Liver (tissue), 9 donors: ENCODE measurements around the gene TLCD4. TPM values are rescaled to one million over a fixed set of nuclear protein-coding genes. Genes with fewer than 3 reads are reported as not detected.

Experiments
- DNase-seq: peaks from one replicate; pipeline ENCODE4 v3.0.0-alpha.2; 2017; ENCODE audit warnings: low spot score
- H3K27ac ChIP-seq, 2 donors: one replicate each; pipeline ENCODE4 v1.7.0; 2013; ENCODE audit warnings: inconsistent platforms in 2 of 2, low read length in 2 of 2, control low read depth in 1 of 2, low read depth in 1 of 2, mild to moderate bottlenecking in 1 of 2
- H3K27me3 ChIP-seq, 4 donors: one replicate each; pipeline versions ENCODE4 v1.6.1 to v1.7.0; 2013; ENCODE audit warnings: low read length in 3 of 4, inconsistent platforms in 1 of 4, mild to moderate bottlenecking in 1 of 4, moderate library complexity in 1 of 4; ENCODE audit not compliant: control insufficient read depth in 4 of 4, insufficient read depth in 4 of 4
- H3K36me3 ChIP-seq, 4 donors: one replicate each; pipeline versions ENCODE4 v1.6.1 to v1.7.0; 2013; ENCODE audit warnings: low read length in 3 of 4, mild to moderate bottlenecking in 3 of 4, low read depth in 1 of 4, moderate library complexity in 1 of 4; ENCODE audit not compliant: control insufficient read depth in 4 of 4, insufficient read depth in 3 of 4
- H3K4me1 ChIP-seq, 4 donors: one replicate each; pipeline versions ENCODE4 v1.6.1 to v1.7.0; 2013; ENCODE audit warnings: low read length in 3 of 4, mild to moderate bottlenecking in 3 of 4, moderate library complexity in 1 of 4; ENCODE audit not compliant: control insufficient read depth in 4 of 4, insufficient read depth in 4 of 4
- H3K4me3 ChIP-seq, 3 donors: one replicate each; pipeline versions ENCODE4 v1.6.1 to v1.7.0; 2013; ENCODE audit warnings: low read length in 3 of 3, control low read depth in 1 of 3, low read depth in 1 of 3, mild to moderate bottlenecking in 1 of 3
- H3K9ac ChIP-seq, 2 donors: one replicate each; pipeline ENCODE4 v1.7.0; 2013; ENCODE audit warnings: low read length in 2 of 2, mild to moderate bottlenecking in 2 of 2, moderate library complexity in 2 of 2, control low read depth in 1 of 2, low read depth in 1 of 2
- H3K9me3 ChIP-seq, 4 donors: one replicate each; pipeline versions ENCODE4 v1.6.1 to v1.7.0; 2013; ENCODE audit warnings: low read length in 3 of 4; ENCODE audit not compliant: control insufficient read depth in 4 of 4
- ATF3 ChIP-seq: IDR thresholded peaks from 2 replicates; pipeline ENCODE4 v1.6.1; 2016; ENCODE audit warnings: antibody characterized with exemption
- FOXA1 ChIP-seq: IDR thresholded peaks from 2 replicates; pipeline ENCODE4 v1.6.1; 2016; ENCODE audit warnings: antibody characterized with exemption
- FOXA2 ChIP-seq: IDR thresholded peaks from 2 replicates; pipeline ENCODE4 v1.6.1; 2016; ENCODE audit warnings: antibody characterized with exemption
- GABPA ChIP-seq, 2 donors: IDR thresholded peaks in 1 of 2; conservative IDR thresholded peaks in 1 of 2; 2 replicates each; pipeline ENCODE4 v1.6.1; 2016; ENCODE audit warnings: antibody characterized with exemption in 2 of 2, mild to moderate bottlenecking in 1 of 2, moderate library complexity in 1 of 2
- HNF4A ChIP-seq, 2 donors: conservative IDR thresholded peaks; 2 replicates each; pipeline ENCODE4 v1.6.1; 2016; ENCODE audit warnings: antibody characterized with exemption in 2 of 2, mild to moderate bottlenecking in 2 of 2
- HNF4G ChIP-seq: IDR thresholded peaks from 2 replicates; pipeline ENCODE4 v1.6.1; 2016; ENCODE audit warnings: antibody characterized with exemption
- JUND ChIP-seq, 2 donors: IDR thresholded peaks; 2 replicates each; pipeline ENCODE4 v1.6.1; 2016; ENCODE audit warnings: antibody characterized with exemption in 2 of 2
- NR2F2 ChIP-seq: IDR thresholded peaks from 2 replicates; pipeline ENCODE4 v1.6.1; 2016; ENCODE audit warnings: antibody characterized with exemption
- RAD21 ChIP-seq, 2 donors: IDR thresholded peaks; 2 replicates each; pipeline ENCODE4 v1.6.1; 2016; ENCODE audit warnings: antibody characterized with exemption in 2 of 2, mild to moderate bottlenecking in 2 of 2
- RXRA ChIP-seq, 2 donors: IDR thresholded peaks; 2 replicates each; pipeline ENCODE4 v1.6.1; 2017 to 2018; ENCODE audit warnings: antibody characterized with exemption in 2 of 2, mild to moderate bottlenecking in 1 of 2
- SP1 ChIP-seq: IDR thresholded peaks from 2 replicates; pipeline ENCODE4 v1.6.1; 2018; ENCODE audit warnings: antibody characterized with exemption, mild to moderate bottlenecking
- TAF1 ChIP-seq: conservative IDR thresholded peaks from 2 replicates; pipeline ENCODE4 v1.6.1; 2016; ENCODE audit warnings: antibody characterized with exemption, mild to moderate bottlenecking
- YY1 ChIP-seq: IDR thresholded peaks from 2 replicates; pipeline ENCODE4 v1.6.1; 2016; ENCODE audit warnings: antibody characterized with exemption, mild to moderate bottlenecking
- ZBTB33 ChIP-seq: IDR thresholded peaks from 2 replicates; pipeline ENCODE4 v1.6.1; 2016; ENCODE audit warnings: antibody characterized with exemption
- WGBS: extraction: QIAGEN DNeasy Blood & Tissue Kit; methylation state at CpG from one replicate; pipeline ENCODE4 v1.1.7; 2013; 5-methylcytosine and 5-hydroxymethylcytosine counted together
- polyA plus RNA-seq, 2 donors: library from polyadenylated mRNA; stranded (reverse) in 1 of 2; unstranded in 1 of 2; fragments of 200-250 nt in 1 of 2; fragments of >200 nt in 1 of 2; fragmentation: Nextera tagmentation in 1 of 2; extraction: Ambion mirVana in 1 of 2; gene quantifications; one replicate each; pipeline versions ENCODE4 v1.2.1 to v1.2.3, GENCODE V29; 2013 to 2015
- total RNA-seq, 2 donors: library from RNA; depleted of rRNA; stranded (reverse); fragments of >200 nt; gene quantifications; one replicate each; pipeline ENCODE4 v1.2.3, GENCODE V29; 2014
- TF ChIP-seq, protein P1 (sequence below): IDR thresholded peaks from 2 replicates; pipeline ENCODE4 v1.6.1; 2016; ENCODE audit warnings: antibody characterized with exemption, mild to moderate bottlenecking
- TF ChIP-seq, protein P2 (sequence below): fragments of 150-350 bp; IDR thresholded peaks from 2 replicates; pipeline ENCODE4 v1.5.1; 2017; ENCODE audit warnings: improper control_type of control experiment, low read depth, low read length; ENCODE audit not compliant: missing input control
- donor health status: healthy.
- donor health status: healthy.
- donor health status: healthy.
- donor health status: healthy.
- donor health status: healthy.

TLCD4 gene
- total and polyA plus RNA-seq, 4 donors: 24.9 to 131 (median 85.6) TPM

DNA sequence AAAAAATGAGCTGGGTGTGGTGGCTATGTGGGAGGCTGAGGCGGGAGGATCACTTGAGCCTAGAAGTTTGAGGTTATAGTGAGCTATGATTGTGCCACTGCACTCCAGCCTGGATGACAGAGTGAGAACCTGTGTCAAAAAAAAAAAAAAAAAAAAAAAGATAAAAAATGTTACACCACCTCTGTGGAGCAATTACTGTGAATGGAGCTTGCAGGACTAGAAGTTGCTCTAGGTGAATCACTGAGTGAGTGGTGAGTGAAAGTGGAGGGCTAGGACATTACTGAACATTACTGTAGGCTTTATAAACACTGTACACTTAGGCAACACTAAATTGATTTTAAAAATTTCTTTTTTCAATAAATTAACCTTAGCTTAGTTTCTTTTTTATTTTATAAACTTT, 21.9 kb downstream of the TLCD4 start:
- Histone ChIP-seq H3K36me3 (peaks cover 0 to 6% (median 2%) of the 10 kb centered on the region in 4 donors), H3K4me3 (no peak overlapping the region), H3K9me3 (no peaks in the 10 kb centered on the region), H3K9ac (no peak overlapping the region), H3K4me1 (peaks cover 7 to 22% (median 11%) of the 10 kb centered on the region in 4 donors), H3K27me3 (no peaks in the 10 kb centered on the region), H3K27ac (no peak overlapping the region)
- no peak for DNase-seq
- 90% methylated on average over 1 of the region's 1 CpG for WGBS
- TF ChIP-seq, protein P1, sequence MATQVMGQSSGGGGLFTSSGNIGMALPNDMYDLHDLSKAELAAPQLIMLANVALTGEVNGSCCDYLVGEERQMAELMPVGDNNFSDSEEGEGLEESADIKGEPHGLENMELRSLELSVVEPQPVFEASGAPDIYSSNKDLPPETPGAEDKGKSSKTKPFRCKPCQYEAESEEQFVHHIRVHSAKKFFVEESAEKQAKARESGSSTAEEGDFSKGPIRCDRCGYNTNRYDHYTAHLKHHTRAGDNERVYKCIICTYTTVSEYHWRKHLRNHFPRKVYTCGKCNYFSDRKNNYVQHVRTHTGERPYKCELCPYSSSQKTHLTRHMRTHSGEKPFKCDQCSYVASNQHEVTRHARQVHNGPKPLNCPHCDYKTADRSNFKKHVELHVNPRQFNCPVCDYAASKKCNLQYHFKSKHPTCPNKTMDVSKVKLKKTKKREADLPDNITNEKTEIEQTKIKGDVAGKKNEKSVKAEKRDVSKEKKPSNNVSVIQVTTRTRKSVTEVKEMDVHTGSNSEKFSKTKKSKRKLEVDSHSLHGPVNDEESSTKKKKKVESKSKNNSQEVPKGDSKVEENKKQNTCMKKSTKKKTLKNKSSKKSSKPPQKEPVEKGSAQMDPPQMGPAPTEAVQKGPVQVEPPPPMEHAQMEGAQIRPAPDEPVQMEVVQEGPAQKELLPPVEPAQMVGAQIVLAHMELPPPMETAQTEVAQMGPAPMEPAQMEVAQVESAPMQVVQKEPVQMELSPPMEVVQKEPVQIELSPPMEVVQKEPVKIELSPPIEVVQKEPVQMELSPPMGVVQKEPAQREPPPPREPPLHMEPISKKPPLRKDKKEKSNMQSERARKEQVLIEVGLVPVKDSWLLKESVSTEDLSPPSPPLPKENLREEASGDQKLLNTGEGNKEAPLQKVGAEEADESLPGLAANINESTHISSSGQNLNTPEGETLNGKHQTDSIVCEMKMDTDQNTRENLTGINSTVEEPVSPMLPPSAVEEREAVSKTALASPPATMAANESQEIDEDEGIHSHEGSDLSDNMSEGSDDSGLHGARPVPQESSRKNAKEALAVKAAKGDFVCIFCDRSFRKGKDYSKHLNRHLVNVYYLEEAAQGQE: no peak
- TF ChIP-seq, protein P2, sequence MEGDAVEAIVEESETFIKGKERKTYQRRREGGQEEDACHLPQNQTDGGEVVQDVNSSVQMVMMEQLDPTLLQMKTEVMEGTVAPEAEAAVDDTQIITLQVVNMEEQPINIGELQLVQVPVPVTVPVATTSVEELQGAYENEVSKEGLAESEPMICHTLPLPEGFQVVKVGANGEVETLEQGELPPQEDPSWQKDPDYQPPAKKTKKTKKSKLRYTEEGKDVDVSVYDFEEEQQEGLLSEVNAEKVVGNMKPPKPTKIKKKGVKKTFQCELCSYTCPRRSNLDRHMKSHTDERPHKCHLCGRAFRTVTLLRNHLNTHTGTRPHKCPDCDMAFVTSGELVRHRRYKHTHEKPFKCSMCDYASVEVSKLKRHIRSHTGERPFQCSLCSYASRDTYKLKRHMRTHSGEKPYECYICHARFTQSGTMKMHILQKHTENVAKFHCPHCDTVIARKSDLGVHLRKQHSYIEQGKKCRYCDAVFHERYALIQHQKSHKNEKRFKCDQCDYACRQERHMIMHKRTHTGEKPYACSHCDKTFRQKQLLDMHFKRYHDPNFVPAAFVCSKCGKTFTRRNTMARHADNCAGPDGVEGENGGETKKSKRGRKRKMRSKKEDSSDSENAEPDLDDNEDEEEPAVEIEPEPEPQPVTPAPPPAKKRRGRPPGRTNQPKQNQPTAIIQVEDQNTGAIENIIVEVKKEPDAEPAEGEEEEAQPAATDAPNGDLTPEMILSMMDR: no peak
- TF ChIP-seq ATF3 (no peak), NR2F2 (no peak), HNF4A (conservative IDR thresholded peaks at IDR 0.05) (no peak), FOXA2 (no peak), JUND (IDR thresholded peaks at IDR 0.05) (no peak), RXRA (IDR thresholded peaks at IDR 0.05) (no peak), YY1 (no peak), GABPA (IDR thresholded peaks at IDR 0.05 in 1 of 2, conservative IDR thresholded peaks at IDR 0.05 in 1 of 2) (no peak), SP1 (no peak)

DNA sequence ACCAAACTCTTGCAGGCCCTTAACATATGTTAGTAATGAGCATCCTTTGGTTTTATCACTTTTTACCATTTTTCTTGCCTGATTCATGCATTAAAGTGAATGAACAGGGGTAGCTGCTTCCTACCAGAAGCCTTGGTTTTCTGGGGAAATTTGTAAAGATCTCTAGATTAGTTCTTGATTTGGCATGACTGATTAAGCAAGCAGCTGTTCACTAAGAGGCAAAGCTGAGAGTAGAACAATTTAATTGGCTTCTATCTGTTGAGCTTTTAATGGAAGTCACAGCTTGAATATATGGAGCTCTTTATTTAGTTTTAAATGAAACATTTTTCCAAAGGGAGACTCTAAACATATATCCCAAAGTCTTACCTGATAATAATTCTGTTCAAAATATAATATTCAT, 23.6 kb downstream of the TLCD4 start:
- Histone ChIP-seq H3K4me1 (peaks cover 0 to 11% (median under 1%) of the 10 kb centered on the region in 4 donors), H3K27ac (no peak overlapping the region), H3K36me3 (peaks cover 2 to 10% (median 5%) of the 10 kb centered on the region in 4 donors), H3K4me3 (no peak overlapping the region), H3K9ac (no peak overlapping the region), H3K27me3 (no peaks in the 10 kb centered on the region), H3K9me3 (no peaks in the 10 kb centered on the region)
- TF ChIP-seq HNF4G (no peak), RAD21 (IDR thresholded peaks at IDR 0.05) (no peak), GABPA (IDR thresholded peaks at IDR 0.05 in 1 of 2, conservative IDR thresholded peaks at IDR 0.05 in 1 of 2) (no peak), FOXA1 (no peak), ZBTB33 (no peak), TAF1 (no peak)
- TF ChIP-seq, protein P1: no peak
- DNase-seq: no peak
